ENCODE measurements around the gene NRBF2.

Gene NRBF2

DNA sequence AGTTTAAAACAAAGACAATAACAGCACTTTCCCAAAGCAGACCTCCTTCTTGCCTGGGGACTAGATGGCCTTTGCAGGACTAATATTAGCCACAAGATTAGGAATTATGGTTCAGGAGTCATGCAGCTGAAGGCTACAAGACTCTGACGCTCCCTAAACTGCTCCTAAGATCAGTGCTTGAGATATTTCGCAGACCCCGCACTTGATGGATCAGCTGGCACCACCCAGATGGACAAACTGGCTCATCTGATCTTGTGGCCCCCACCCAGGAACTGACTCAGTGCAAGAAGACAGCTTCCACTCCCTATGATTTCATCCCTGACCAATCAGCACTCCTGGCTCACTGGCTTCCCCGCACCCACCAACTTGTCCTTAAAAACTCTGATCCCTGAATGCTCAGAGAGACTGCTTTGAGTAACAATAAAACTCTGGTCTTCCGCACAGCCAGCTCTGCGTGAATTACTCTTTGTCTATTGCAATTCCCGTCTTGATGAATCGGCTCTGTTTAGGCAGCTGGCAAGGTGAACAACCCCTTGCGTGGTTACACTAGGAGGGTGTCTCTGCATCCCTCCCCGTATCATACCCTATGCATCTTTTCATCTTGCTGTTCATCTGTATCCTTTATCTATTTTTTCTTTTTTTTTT lies 26.9 kb upstream of the NRBF2 start:
- Histone ChIP-seq H3K27me3 (replicated peaks; ENCODE audit: control insufficient read depth, insufficient read depth, low read length) (no peaks in the 10 kb centered on the region), H3K4me3 (replicated peaks; ENCODE audit: low read depth, low read length) (no peak overlapping the region), H3K36me3 (ENCODE audit: control insufficient read depth, insufficient read depth, low read length) (no peaks in the 10 kb centered on the region)
- no peak for DNase-seq (ENCODE audit: extremely low read depth, insufficient read length)
- TF ChIP-seq, protein P1, sequence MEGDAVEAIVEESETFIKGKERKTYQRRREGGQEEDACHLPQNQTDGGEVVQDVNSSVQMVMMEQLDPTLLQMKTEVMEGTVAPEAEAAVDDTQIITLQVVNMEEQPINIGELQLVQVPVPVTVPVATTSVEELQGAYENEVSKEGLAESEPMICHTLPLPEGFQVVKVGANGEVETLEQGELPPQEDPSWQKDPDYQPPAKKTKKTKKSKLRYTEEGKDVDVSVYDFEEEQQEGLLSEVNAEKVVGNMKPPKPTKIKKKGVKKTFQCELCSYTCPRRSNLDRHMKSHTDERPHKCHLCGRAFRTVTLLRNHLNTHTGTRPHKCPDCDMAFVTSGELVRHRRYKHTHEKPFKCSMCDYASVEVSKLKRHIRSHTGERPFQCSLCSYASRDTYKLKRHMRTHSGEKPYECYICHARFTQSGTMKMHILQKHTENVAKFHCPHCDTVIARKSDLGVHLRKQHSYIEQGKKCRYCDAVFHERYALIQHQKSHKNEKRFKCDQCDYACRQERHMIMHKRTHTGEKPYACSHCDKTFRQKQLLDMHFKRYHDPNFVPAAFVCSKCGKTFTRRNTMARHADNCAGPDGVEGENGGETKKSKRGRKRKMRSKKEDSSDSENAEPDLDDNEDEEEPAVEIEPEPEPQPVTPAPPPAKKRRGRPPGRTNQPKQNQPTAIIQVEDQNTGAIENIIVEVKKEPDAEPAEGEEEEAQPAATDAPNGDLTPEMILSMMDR (IDR thresholded peaks at IDR 0.05; ENCODE audit: insufficient read depth, low read length, poor library complexity, severe bottlenecking) = no peak

DNA sequence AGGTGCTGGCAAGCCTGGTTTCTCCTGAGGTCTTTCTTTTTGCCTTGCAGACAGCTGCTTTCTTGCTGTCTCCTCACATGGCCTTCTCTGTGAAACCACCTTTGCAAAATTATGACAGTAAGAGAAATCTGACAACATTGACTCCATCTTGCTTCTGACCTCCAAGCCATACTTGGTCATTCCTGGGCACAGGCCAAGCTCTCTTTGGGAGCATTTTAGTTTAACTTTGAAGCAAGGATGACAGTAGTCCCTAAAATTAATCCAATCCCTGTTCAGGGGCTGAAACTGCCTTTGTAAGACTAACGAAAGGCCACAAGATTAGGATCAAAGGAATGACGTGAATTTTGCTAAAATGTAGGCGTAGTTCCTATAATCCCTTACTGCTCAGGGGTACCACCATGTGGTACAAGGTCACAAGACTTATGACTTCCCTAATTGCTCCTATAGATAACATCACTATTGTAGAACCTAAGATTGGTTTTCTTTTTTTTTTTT lies 25.1 kb upstream of the NRBF2 start:
- H3K4me3 ChIP-seq (replicated peaks; ENCODE audit: low read depth, low read length) = no peak overlapping the region
- H3K27me3 ChIP-seq (replicated peaks; ENCODE audit: control insufficient read depth, insufficient read depth, low read length) = no peaks in the 10 kb centered on the region
- no peaks in the 10 kb centered on the region for H3K36me3 ChIP-seq (ENCODE audit: control insufficient read depth, insufficient read depth, low read length)
- TF ChIP-seq, protein P1 (IDR thresholded peaks at IDR 0.05; ENCODE audit: insufficient read depth, low read length, poor library complexity, severe bottlenecking) = no peak
- no peak for DNase-seq (ENCODE audit: extremely low read depth, insufficient read length)

DNA sequence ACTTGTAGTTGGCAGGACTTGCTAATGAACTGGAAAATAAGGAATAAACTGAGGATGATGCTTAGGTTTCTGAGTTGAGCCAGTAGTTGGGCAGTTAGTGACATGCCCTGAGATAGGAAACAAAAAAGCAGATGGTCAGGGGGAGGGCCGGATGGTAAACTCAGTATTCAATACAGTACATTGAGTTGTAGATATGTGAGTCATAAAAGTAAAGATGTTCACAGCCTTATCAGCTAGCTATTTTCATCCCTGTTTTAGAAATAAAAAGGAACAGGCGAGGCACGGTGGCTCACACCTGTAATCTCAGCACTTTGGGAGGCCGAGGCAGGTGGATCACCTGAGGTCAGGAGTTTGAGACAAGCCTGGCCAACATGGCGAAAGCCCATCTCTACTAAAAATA lies 22.2 kb upstream of the NRBF2 start:
- TF ChIP-seq, protein P1 (IDR thresholded peaks at IDR 0.05; ENCODE audit: insufficient read depth, low read length, poor library complexity, severe bottlenecking) = no peak
- no peak overlapping the region for H3K4me3 ChIP-seq (replicated peaks; ENCODE audit: low read depth, low read length)
- H3K36me3 ChIP-seq (ENCODE audit: control insufficient read depth, insufficient read depth, low read length) = no peaks in the 10 kb centered on the region
- no peaks in the 10 kb centered on the region for H3K27me3 ChIP-seq (replicated peaks; ENCODE audit: control insufficient read depth, insufficient read depth, low read length)
- DNase-seq (ENCODE audit: extremely low read depth, insufficient read length) = no peak

DNA sequence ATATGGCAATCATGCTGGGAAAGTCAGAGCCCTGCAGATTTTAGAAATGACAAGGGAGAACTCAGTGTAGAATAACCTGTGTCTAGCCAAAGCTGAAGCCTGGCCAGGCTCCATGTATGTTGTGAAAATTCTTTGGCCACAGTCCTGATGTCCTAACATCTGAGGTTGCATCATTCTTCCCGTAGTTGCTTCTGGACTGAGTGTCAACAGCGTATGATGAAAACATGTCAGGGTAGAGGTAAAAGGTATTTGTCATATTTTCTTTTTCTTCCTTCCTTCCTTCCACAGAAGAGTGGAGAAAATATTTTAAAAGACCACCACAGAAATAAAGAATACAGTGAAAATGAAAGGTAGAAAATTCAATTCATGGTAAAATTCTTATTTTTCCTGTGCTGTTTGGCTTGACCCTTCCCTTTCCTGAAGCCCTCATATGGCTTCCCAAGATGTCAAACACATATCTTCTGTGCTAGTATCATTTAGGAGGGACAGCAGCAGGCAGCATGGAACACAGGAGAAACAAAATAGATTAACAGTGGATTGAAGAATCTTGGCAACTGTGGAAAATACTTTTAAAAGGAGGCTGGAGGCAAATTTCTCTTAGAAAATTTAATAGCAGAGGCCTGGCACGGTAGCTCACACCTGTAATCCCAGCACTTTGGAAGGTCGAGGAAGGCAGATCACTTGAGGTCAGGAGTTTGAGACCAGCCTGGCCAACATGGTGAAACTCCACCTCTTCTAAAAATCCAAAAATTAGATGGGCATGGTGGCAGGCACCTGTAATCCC lies 18.9 kb upstream of the NRBF2 start:
- TF ChIP-seq, protein P1 (IDR thresholded peaks at IDR 0.05; ENCODE audit: insufficient read depth, low read length, poor library complexity, severe bottlenecking) = no peak
- Histone ChIP-seq H3K4me3 (replicated peaks; ENCODE audit: low read depth, low read length) (no peak overlapping the region), H3K36me3 (ENCODE audit: control insufficient read depth, insufficient read depth, low read length) (no peaks in the 10 kb centered on the region), H3K27me3 (replicated peaks; ENCODE audit: control insufficient read depth, insufficient read depth, low read length) (no peaks in the 10 kb centered on the region)
- DNase-seq (ENCODE audit: extremely low read depth, insufficient read length) = no peak

DNA sequence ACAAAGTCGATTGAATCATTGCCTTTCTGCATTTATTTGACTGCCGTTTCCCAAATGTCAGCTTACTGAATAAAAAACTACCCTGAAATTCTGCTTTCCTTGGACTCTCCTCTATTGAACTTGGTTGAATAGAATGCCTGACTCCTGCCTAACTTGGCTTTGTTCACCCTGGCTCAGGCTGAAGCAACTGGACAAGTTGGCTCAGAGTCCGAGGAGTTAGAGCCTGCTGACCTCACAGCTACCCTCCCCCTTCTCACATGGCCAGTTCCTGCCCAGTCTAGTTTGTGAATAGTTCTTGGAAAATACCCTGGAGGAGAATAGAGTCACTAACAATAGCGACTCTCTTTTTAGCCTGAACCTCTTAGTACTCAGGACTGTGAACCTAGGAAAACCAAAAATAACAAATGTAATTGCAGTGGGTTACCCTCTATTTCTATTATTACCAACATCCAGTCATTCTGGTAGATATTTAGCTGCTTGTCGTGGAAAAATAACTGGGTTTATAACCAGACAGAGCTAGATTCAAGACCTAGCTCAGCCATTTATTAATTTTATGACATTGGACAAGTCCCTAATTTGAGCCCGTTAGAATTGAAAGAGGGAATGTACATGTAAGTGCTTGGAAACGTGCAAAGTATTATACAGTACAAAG lies 17.3 kb upstream of the NRBF2 start:
- Histone ChIP-seq H3K36me3 (ENCODE audit: control insufficient read depth, insufficient read depth, low read length) (no peaks in the 10 kb centered on the region), H3K4me3 (replicated peaks; ENCODE audit: low read depth, low read length) (no peak overlapping the region), H3K27me3 (replicated peaks; ENCODE audit: control insufficient read depth, insufficient read depth, low read length) (no peaks in the 10 kb centered on the region)
- TF ChIP-seq, protein P1 (IDR thresholded peaks at IDR 0.05; ENCODE audit: insufficient read depth, low read length, poor library complexity, severe bottlenecking) = no peak
- no peak for DNase-seq (ENCODE audit: extremely low read depth, insufficient read length)

Data from GM06990 (cell line).